Lower lobe of right lung (tissue), 2 donors: Measurements from ENCODE around the gene TMEM9B. TPM values are rescaled to one million over a fixed set of nuclear protein-coding genes. Genes with fewer than 3 reads are reported as not detected.

Experiments used
- ATAC-seq, 2 donors: fragments of 200-7000 bp; cut with Tn5 transposase; one replicate each; pipeline ENCODE4 v1.9.1; 2020 to 2022; ENCODE audit warnings: mild to moderate bottlenecking in 2 of 2, moderate library complexity in 2 of 2
- DNase-seq: peaks from one replicate; pipeline ENCODE4 v3.0.0-alpha.2; 2020
- H3K27ac ChIP-seq: fragments of 200-600 bp; one replicate; pipeline ENCODE4 v1.8.0; 2022
- H3K27me3 ChIP-seq: fragments of 200-600 bp; one replicate; pipeline ENCODE4 v1.8.0; 2022; ENCODE audit warnings: low read depth
- H3K36me3 ChIP-seq: fragments of 200-600 bp; one replicate; pipeline ENCODE4 v1.8.0; 2022; ENCODE audit warnings: mild to moderate bottlenecking
- H3K4me1 ChIP-seq: fragments of 200-600 bp; one replicate; pipeline ENCODE4 v1.8.0; 2022
- H3K4me3 ChIP-seq: fragments of 200-600 bp; one replicate; pipeline ENCODE4 v1.8.0; 2022; ENCODE audit warnings: mild to moderate bottlenecking
- H3K9me3 ChIP-seq: fragments of 200-600 bp; one replicate; pipeline ENCODE4 v1.8.0; 2022
- intact Hi-C: fragments of 100-400 bp; cut with DNase I; formaldehyde crosslinking; loops from one replicate; pipeline ENCODE4 v1.11.0; 2022
- total RNA-seq: library from RNA; stranded (reverse); fragmentation: NEBNext Ultra II Directional; extraction: Animal tissue kit (Norgen Biotek cat#: 25700); gene quantifications from one replicate; pipeline ENCODE4 v1.2.1, GENCODE V29; 2021
- TF ChIP-seq, protein P1 (sequence below): fragments of 200-600 bp; IDR thresholded peaks from one replicate; pipeline ENCODE4 v1.8.0; 2022; ENCODE audit warnings: antibody characterized with exemption, mild to moderate bottlenecking
- donor health status: DM: no; HTN: yes; CAD: no; lungs with severe emphysema.

The TMEM9B gene
- total RNA-seq, 1 donor from 2014 or later = 57.7 TPM

DNA sequence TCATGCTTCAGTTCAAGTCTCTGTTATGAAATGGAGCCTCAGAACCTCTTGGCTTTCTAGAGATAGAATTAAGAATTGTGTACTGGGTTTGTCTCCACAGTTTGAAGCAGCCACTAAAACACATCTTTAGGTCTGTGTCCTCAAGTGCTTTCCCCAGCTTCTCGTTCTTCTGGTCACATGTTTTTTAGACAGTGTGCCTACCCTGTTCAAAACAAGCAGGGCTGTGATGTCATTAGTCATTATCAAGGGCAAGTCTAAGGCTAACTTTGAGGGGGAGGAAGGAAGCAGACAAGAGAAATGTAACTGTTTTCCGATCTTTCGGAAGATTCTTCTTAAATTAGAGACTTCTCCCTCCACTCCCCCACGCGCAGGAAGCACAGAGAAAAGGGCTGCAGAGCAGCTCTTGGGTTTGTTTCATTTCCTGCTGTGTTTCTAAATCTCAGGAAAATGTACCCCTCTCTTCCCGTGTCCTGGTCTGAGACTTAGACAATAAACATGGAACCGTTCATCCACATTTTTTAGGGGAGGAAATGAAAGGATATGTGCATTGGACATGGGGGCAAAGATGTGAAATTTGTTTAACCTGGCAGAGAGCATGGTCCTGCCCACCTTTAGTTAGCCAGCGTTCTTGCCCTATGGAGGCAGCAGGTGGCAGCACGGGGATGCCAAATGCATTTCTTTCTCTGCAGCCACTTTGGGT is 50.1 kb downstream of the TMEM9B start:
- Histone ChIP-seq H3K4me3 (peak overlapping the region; percentile 24), H3K36me3 (peaks cover 32% of the 10 kb centered on the region), H3K27me3 (no peaks in the 10 kb centered on the region), H3K9me3 (no peaks in the 10 kb centered on the region), H3K27ac (peak overlapping the region; percentile 42), H3K4me1 (peaks cover 61% of the 10 kb centered on the region)
- intact Hi-C loops = no loop called here
- TF ChIP-seq, protein P1, sequence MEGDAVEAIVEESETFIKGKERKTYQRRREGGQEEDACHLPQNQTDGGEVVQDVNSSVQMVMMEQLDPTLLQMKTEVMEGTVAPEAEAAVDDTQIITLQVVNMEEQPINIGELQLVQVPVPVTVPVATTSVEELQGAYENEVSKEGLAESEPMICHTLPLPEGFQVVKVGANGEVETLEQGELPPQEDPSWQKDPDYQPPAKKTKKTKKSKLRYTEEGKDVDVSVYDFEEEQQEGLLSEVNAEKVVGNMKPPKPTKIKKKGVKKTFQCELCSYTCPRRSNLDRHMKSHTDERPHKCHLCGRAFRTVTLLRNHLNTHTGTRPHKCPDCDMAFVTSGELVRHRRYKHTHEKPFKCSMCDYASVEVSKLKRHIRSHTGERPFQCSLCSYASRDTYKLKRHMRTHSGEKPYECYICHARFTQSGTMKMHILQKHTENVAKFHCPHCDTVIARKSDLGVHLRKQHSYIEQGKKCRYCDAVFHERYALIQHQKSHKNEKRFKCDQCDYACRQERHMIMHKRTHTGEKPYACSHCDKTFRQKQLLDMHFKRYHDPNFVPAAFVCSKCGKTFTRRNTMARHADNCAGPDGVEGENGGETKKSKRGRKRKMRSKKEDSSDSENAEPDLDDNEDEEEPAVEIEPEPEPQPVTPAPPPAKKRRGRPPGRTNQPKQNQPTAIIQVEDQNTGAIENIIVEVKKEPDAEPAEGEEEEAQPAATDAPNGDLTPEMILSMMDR = peak; percentile 66
- ATAC-seq (no peak), DNase-seq (no peak)

DNA sequence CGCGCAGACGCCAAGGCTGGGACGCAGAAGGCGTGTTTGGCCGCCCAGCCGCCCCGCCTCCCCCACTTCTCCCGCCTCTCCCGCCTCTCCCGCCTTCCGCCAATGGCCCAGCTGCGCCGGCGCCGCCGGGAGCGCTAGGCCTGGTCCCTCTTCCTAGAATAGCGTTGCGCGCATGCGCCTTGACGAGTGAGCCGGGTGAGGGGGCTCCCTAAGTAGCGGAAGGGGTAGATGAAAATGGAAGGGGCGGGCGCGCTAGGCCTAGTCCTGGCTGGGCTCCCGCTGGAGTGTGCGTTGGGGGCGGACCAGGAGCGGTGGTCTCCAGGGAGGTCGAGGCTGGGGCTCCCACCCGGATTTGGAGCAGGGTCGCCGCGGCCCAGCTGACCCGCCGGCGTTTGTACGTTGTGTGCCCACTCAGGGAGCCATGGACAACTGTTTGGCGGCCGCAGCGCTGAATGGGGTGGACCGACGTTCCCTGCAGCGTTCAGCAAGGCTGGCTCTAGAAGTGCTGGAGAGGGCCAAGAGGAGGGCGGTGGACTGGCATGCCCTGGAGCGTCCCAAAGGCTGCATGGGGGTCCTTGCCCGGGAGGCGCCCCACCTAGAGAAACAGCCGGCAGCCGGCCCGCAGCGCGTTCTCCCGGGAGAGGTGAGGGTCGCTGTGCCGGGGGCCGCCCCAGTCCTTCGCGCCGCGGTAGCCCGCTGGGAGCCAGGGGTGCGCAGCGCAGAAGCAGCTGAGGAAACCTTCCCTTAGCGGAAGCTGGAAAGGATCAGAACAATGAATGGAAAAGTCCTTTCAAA is 53.0 kb downstream of the TMEM9B start, which contains the start of gene AKIP1:
Gene AKIP1 (plus strand): TSS at position 161 of the 795 bp plus-strand sequence. CDS start 261 bp downstream, at position 422.
- Histone ChIP-seq H3K4me1 (peaks cover 40% of the 10 kb centered on the region), H3K36me3 (peaks cover 9% of the 10 kb centered on the region), H3K9me3 (no peaks in the 10 kb centered on the region), H3K27ac (peak within 1 kb of the TSS; percentile 90), H3K4me3 (peak within 1 kb of the TSS; percentile 87), H3K27me3 (no peaks in the 10 kb centered on the region)
- DNase-seq = peak; percentile 95
- peak; percentile 98 for ATAC-seq
- intact Hi-C loops = no loop called here
- TF ChIP-seq, protein P1 = no peak

DNA sequence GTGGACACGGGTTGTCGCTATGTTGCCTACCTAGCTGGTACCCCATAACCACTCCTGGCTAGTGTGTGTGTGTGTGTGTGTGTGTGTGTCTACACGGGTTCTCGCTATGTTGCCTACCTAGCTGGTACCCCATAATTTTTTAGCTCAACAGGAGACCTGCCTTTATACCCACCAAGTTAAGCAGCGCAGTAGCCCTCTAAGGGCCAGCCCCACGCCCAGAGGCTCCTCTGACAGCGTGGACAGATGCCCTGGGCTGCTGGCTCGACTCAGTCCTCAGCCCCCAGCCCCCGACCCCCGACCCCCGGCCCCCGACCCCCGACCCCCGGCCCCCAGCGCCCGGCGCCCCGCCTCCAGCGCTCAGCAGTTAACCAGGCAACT is 53.6 kb downstream of the TMEM9B start:
- peak; percentile 18 to 24 for ATAC-seq

DNA sequence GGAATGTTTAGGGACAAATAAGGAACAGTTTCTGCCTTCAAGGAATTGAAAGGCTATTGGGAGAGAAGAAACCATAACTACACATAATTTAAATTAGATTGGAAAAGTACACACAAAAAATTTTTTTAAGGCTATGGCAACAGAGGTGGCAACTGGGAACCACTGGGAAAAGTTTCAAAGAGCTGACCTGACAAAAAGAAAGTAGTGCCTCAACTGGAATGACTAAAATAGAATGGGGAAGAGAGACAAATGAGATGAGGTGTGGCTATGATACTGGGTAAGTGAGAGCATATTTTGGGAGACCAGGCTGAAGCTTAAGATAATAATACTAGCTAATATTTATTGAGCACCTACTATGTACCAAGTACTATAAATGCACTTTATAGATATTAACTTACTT is 56.1 kb downstream of the TMEM9B start:
- Histone ChIP-seq H3K36me3 (no peaks in the 10 kb centered on the region), H3K4me3 (no peak overlapping the region), H3K27me3 (no peaks in the 10 kb centered on the region), H3K4me1 (peaks cover 18% of the 10 kb centered on the region), H3K27ac (no peak overlapping the region), H3K9me3 (no peaks in the 10 kb centered on the region)
- TF ChIP-seq, protein P1 = no peak
- no peak for DNase-seq
- intact Hi-C loops = no loop called here
- ATAC-seq = no peak

More for the DNA sequence above, 53.6 kb downstream of the TMEM9B start:
- no peak for DNase-seq
- Histone ChIP-seq H3K27ac (peak overlapping the region; percentile 90), H3K4me3 (peak overlapping the region; percentile 87), H3K4me1 (peaks cover 38% of the 10 kb centered on the region), H3K9me3 (no peaks in the 10 kb centered on the region), H3K27me3 (no peaks in the 10 kb centered on the region), H3K36me3 (peaks cover 4% of the 10 kb centered on the region)
- intact Hi-C loops = no loop called here
- TF ChIP-seq, protein P1 = no peak

DNA sequence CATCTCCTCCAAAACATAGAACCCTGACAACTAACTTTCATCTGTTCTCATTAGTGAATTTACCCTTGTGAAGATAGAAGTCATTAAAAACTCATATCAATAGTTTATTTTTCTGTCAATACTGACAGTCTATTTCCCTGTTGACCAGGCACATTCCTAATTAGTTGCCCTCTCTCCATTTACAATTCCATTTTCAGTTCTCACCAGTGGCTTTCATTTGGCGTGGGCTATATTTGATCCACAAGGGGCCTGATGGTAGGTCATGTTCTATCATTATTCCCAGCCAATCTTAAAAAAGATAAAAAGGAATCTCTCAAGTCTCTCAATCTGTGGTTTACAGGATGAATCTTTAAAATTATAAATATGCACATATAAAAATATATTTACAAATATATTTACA is 57.1 kb downstream of the TMEM9B start:
- TF ChIP-seq, protein P1 = no peak
- Histone ChIP-seq H3K27me3 (no peaks in the 10 kb centered on the region), H3K27ac (no peak overlapping the region), H3K9me3 (no peaks in the 10 kb centered on the region), H3K36me3 (no peaks in the 10 kb centered on the region), H3K4me3 (no peak overlapping the region), H3K4me1 (peaks cover 13% of the 10 kb centered on the region)
- intact Hi-C loops = no loop called here
- ATAC-seq (no peak), DNase-seq (no peak)
